22Rv1 (cell line): Measurements from ENCODE around the gene ACTRT2.

Source experiments
- H3K27ac ChIP-seq: fragments of 450-650 bp; 2 replicates; pipeline ENCODE4 v1.5.1; 2017
- ZFX ChIP-seq: fragments of 450-650 bp; IDR thresholded peaks from 2 replicates; pipeline ENCODE4 v1.6.1; 2017; ENCODE audit warnings: antibody characterized with exemption, borderline replicate concordance
- TF ChIP-seq, protein P1 (sequence below): fragments of 450-650 bp; IDR thresholded peaks from 2 replicates; pipeline ENCODE4 v1.5.1; 2017; ENCODE audit warnings: mild to moderate bottlenecking

Gene ACTRT2

DNA sequence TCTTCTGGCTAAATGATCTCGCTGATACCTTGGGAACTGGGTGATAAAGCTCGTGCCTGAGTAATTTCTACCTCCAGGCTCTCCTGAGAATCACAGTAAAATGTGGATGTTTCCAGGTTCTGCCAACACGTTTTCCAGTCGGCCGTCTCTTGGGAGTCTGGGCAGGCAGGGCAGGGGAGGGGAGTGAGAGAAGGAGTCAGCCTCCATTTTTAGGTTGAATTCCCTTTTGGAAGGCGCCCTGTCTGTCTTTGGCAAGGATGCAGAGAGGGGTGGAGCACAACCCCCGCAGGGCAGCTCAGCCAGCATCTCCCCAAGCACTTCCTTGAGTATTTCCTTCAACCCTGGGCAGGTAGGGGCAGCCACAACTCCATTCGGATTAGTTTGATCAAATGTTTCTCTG lies 15.5 kb upstream of the ACTRT2 start:
- TF ChIP-seq ZFX = no peak
- TF ChIP-seq, protein P1, sequence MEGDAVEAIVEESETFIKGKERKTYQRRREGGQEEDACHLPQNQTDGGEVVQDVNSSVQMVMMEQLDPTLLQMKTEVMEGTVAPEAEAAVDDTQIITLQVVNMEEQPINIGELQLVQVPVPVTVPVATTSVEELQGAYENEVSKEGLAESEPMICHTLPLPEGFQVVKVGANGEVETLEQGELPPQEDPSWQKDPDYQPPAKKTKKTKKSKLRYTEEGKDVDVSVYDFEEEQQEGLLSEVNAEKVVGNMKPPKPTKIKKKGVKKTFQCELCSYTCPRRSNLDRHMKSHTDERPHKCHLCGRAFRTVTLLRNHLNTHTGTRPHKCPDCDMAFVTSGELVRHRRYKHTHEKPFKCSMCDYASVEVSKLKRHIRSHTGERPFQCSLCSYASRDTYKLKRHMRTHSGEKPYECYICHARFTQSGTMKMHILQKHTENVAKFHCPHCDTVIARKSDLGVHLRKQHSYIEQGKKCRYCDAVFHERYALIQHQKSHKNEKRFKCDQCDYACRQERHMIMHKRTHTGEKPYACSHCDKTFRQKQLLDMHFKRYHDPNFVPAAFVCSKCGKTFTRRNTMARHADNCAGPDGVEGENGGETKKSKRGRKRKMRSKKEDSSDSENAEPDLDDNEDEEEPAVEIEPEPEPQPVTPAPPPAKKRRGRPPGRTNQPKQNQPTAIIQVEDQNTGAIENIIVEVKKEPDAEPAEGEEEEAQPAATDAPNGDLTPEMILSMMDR = no peak
- H3K27ac ChIP-seq = no peak overlapping the region

GRCh38 chr1:3007298-3008147 lies 13.7 kb upstream of the ACTRT2 start:
- H3K27ac ChIP-seq = no peak overlapping the region
- TF ChIP-seq, protein P1 = no peak
- TF ChIP-seq ZFX = no peak

GRCh38 chr1:3009021-3009420 lies 12.2 kb upstream of the ACTRT2 start:
- H3K27ac ChIP-seq = no peak overlapping the region
- TF ChIP-seq, protein P1 = no peak
- no peak for TF ChIP-seq ZFX

DNA sequence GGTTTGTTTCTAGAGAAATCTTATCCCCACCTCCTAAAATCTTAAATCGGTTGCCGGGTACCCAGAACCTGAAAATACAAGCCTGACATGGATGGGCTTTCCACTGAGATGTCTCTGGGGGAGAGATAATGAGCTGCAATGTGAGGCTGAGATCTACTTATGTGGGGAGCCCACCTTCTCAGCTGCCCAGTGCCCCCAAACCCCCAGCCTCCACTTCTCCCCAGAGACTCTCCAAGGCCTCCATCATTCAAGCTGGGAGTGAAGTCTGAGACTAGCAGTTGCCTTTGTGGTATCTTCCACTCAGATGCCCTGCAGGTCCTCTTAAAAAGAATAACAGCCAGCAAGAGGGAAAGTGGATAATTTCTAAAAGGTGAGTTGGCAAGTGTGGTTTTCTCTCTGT lies 11.7 kb upstream of the ACTRT2 start:
- no peak overlapping the region for H3K27ac ChIP-seq
- no peak for TF ChIP-seq ZFX
- TF ChIP-seq, protein P1 = no peak

DNA sequence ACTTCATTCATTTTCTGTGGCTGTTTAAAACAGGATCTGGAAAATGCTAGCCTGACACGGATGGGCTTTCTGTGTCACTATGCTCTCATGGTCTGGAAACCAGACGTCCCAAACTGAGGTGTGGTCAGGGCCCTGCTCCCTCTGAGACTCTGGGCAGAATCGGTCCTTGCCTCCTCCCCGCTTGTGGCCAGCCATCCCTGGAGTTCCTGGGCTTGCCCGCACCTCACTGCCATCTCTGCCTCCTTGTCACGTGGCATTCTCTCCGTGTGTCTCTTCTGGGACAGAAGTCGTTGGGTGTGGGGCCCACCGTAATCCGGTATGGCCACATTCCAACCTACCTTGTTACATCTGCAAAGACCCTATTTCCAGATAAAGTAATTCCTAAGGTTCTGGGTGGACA lies 10.1 kb upstream of the ACTRT2 start:
- TF ChIP-seq, protein P1 = no peak
- no peak for TF ChIP-seq ZFX
- H3K27ac ChIP-seq = no peak overlapping the region

GRCh38 chr1:3011631-3012455 lies 9.4 kb upstream of the ACTRT2 start:
- no peak overlapping the region for H3K27ac ChIP-seq
- TF ChIP-seq, protein P1 = no peak
- no peak for TF ChIP-seq ZFX
